ENCODE results near the gene ANGPTL5. TPM values are rescaled to one million over a fixed set of nuclear protein-coding genes. Genes with fewer than 3 reads are reported as not detected.
"Not testable (repeated sequence)": the region's sequence is repeated elsewhere in the genome, so short reads cannot be mapped to it uniquely, and the experiment has no call there.

Gene ANGPTL5
- polyA plus RNA-seq (2013, experiment 1 of 4): not detected
- polyA plus RNA-seq (2013, experiment 2 of 4): not detected
- polyA plus RNA-seq (2013, experiment 3 of 4): not detected
- not detected for polyA plus RNA-seq (2013, experiment 4 of 4)

GRCh38 chr11:101916422-101916821 lies at the start of gene ANGPTL5:
Gene ANGPTL5, minus strand, starts transcription at chr11:101916522. Its CDS starts 8,613 bp downstream, at chr11:101907909.
- Histone ChIP-seq H3K4me1 (ENCODE audit: control insufficient read depth, insufficient read depth, low read length) (no peaks in the 10 kb centered on the region), H3K27ac (ENCODE audit: insufficient read depth, low read depth, low read length, poor library complexity, severe bottlenecking) (peak within 1 kb of the TSS; percentile 79), H3K36me3 (ENCODE audit: control insufficient read depth, insufficient read depth, low read length) (no peaks in the 10 kb centered on the region), H3K4me3 (ENCODE audit: insufficient read depth, low read depth, low read length) (peak within 1 kb of the TSS; percentile 59), H3K27me3 (ENCODE audit: control insufficient read depth, insufficient read depth, low read length, poor library complexity, severe bottlenecking) (no peaks in the 10 kb centered on the region), H3K9me3 (ENCODE audit: control insufficient read depth, low read length) (no peaks in the 10 kb centered on the region)
- 93 to 98% methylated on average over 1 to 2 of the region's 2 CpGs for WGBS, 2 experiments

- H3K27me3 ChIP-seq (ENCODE audit: control insufficient read depth, insufficient read depth, low read length, poor library complexity, severe bottlenecking); H3K27ac ChIP-seq (ENCODE audit: insufficient read depth, low read depth, low read length, poor library complexity, severe bottlenecking); H3K4me3 ChIP-seq (ENCODE audit: insufficient read depth, low read depth, low read length); H3K4me1 ChIP-seq (ENCODE audit: control insufficient read depth, insufficient read depth, low read length); H3K9me3 ChIP-seq (ENCODE audit: control insufficient read depth, low read length); H3K36me3 ChIP-seq (ENCODE audit: control insufficient read depth, insufficient read depth, low read length): not testable (repeated sequence)
- 87 to 95% methylated on average over 10 of the region's 10 CpGs for WGBS, 2 experiments
These were observed 47.9 kb upstream of the ANGPTL5 start for GRCh38 chr11:101964200-101964599.

DNA sequence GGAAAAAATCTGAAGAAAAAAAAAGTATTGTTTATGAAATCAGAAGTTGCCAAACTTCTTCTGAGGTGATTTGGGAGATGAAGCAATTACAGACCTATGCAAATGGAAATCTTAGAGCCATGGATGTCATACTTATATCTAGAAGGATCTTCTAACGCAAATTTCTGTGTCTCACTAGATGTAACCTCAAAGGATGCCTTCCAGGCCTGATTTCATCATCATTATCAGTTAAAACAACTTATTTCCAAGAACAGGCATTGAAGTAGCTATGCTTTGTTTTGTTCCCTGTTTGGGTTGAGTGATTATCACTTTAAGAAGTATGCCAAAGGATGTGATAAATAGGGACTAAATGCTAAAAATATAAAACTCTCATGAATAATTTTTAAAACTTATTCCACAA lies 43.9 kb upstream of the ANGPTL5 start:
- Histone ChIP-seq H3K4me1 (ENCODE audit: control insufficient read depth, insufficient read depth, low read length) (no peaks in the 10 kb centered on the region), H3K27ac (ENCODE audit: insufficient read depth, low read depth, low read length, poor library complexity, severe bottlenecking) (no peak overlapping the region), H3K9me3 (ENCODE audit: control insufficient read depth, low read length) (no peaks in the 10 kb centered on the region), H3K36me3 (ENCODE audit: control insufficient read depth, insufficient read depth, low read length) (no peaks in the 10 kb centered on the region), H3K4me3 (ENCODE audit: insufficient read depth, low read depth, low read length) (no peak overlapping the region), H3K27me3 (ENCODE audit: control insufficient read depth, insufficient read depth, low read length, poor library complexity, severe bottlenecking) (no peaks in the 10 kb centered on the region)
- WGBS, 2 experiments: 95 to 100% methylated on average over 1 of the region's 1 CpG

- Histone ChIP-seq H3K4me1 (ENCODE audit: control insufficient read depth, insufficient read depth, low read length) (no peaks in the 10 kb centered on the region), H3K9me3 (ENCODE audit: control insufficient read depth, low read length) (no peaks in the 10 kb centered on the region), H3K27ac (ENCODE audit: insufficient read depth, low read depth, low read length, poor library complexity, severe bottlenecking) (no peak overlapping the region), H3K27me3 (ENCODE audit: control insufficient read depth, insufficient read depth, low read length, poor library complexity, severe bottlenecking) (no peaks in the 10 kb centered on the region), H3K36me3 (ENCODE audit: control insufficient read depth, insufficient read depth, low read length) (no peaks in the 10 kb centered on the region), H3K4me3 (ENCODE audit: insufficient read depth, low read depth, low read length) (no peak overlapping the region)
- 89 to 93% methylated on average over 5 of the region's 5 CpGs for WGBS, 2 experiments
These were observed 39.4 kb upstream of the ANGPTL5 start for GRCh38 chr11:101955701-101956100.

DNA sequence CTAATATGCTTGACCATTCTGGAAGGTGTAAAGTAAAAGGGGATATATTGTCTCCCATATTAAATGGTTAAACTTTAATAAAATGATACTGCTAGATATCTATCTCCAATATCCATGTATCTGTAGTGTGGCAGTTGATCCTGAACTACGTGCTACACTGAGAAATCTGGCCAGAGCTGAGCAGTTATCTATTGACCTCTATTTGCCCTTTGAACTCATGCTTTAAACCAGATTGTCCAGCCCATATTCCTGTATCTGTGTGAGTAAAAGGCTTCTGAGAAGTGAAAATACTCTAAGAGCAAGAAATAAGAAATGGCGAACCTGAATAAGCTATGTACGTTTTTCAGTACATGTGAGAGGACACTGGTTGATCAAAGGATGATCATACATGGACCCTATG lies 39.0 kb upstream of the ANGPTL5 start:
- no peaks in the 10 kb centered on the region for H3K36me3 ChIP-seq (ENCODE audit: control insufficient read depth, insufficient read depth, low read length)
- no peak overlapping the region for H3K4me3 ChIP-seq (ENCODE audit: insufficient read depth, low read depth, low read length)
- WGBS, 2 experiments: 88 to 90% methylated on average over 3 of the region's 3 CpGs
- H3K4me1 ChIP-seq (ENCODE audit: control insufficient read depth, insufficient read depth, low read length): no peaks in the 10 kb centered on the region
- no peak overlapping the region for H3K27ac ChIP-seq (ENCODE audit: insufficient read depth, low read depth, low read length, poor library complexity, severe bottlenecking)
- no peaks in the 10 kb centered on the region for H3K27me3 ChIP-seq (ENCODE audit: control insufficient read depth, insufficient read depth, low read length, poor library complexity, severe bottlenecking)
- H3K9me3 ChIP-seq (ENCODE audit: control insufficient read depth, low read length): no peaks in the 10 kb centered on the region

DNA sequence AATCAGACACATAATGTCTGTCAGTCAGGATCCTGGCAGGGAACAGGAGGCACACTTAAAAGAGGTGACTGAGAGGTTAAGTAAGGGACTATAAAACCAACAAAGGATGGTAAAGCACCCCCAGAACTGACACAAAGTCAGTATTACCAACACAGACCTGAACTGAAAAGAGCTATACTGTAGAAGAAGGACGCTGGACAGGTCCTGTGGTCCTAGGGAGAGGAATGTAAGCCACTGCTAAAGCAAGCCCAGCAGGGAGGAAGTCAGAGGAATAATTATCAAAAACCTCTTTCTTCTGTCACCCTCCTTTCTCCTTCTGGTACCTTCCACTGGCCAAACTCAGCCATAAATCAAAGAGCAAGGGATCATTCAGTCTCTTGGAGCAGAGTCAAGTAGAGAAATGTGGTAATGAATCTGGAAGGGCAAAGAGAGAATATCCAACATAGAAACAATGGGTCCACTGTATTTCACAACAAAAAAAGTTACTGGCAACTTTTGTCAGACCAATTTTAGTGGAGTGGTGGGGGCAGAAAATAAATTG lies 33.4 kb upstream of the ANGPTL5 start:
- Histone ChIP-seq H3K36me3 (ENCODE audit: control insufficient read depth, insufficient read depth, low read length) (no peaks in the 10 kb centered on the region), H3K4me3 (ENCODE audit: insufficient read depth, low read depth, low read length) (no peak overlapping the region), H3K4me1 (ENCODE audit: control insufficient read depth, insufficient read depth, low read length) (peaks cover 4% of the 10 kb centered on the region), H3K9me3 (ENCODE audit: control insufficient read depth, low read length) (no peaks in the 10 kb centered on the region), H3K27me3 (ENCODE audit: control insufficient read depth, insufficient read depth, low read length, poor library complexity, severe bottlenecking) (no peaks in the 10 kb centered on the region), H3K27ac (ENCODE audit: insufficient read depth, low read depth, low read length, poor library complexity, severe bottlenecking) (no peak overlapping the region)
- 17 to 38% methylated on average over 1 of the region's 1 CpG for WGBS, 2 experiments

GRCh38 chr11:101945448-101945847 lies 29.1 kb upstream of the ANGPTL5 start:
- Histone ChIP-seq H3K4me3 (ENCODE audit: insufficient read depth, low read depth, low read length) (no peak overlapping the region), H3K27me3 (ENCODE audit: control insufficient read depth, insufficient read depth, low read length, poor library complexity, severe bottlenecking) (no peaks in the 10 kb centered on the region), H3K36me3 (ENCODE audit: control insufficient read depth, insufficient read depth, low read length) (no peaks in the 10 kb centered on the region), H3K27ac (ENCODE audit: insufficient read depth, low read depth, low read length, poor library complexity, severe bottlenecking) (no peak overlapping the region), H3K4me1 (ENCODE audit: control insufficient read depth, insufficient read depth, low read length) (peaks cover 4% of the 10 kb centered on the region), H3K9me3 (ENCODE audit: control insufficient read depth, low read length) (no peaks in the 10 kb centered on the region)
- 91 to 93% methylated on average over 3 to 4 of the region's 4 CpGs for WGBS, 2 experiments

GRCh38 chr11:101944923-101945322 lies 28.6 kb upstream of the ANGPTL5 start:
- no peaks in the 10 kb centered on the region for H3K9me3 ChIP-seq (ENCODE audit: control insufficient read depth, low read length)
- WGBS, 2 experiments: 98 to 100% methylated on average over 2 of the region's 2 CpGs
- H3K4me3 ChIP-seq (ENCODE audit: insufficient read depth, low read depth, low read length): no peak overlapping the region
- H3K27ac ChIP-seq (ENCODE audit: insufficient read depth, low read depth, low read length, poor library complexity, severe bottlenecking): no peak overlapping the region
- H3K4me1 ChIP-seq (ENCODE audit: control insufficient read depth, insufficient read depth, low read length): peaks cover 4% of the 10 kb centered on the region
- H3K36me3 ChIP-seq (ENCODE audit: control insufficient read depth, insufficient read depth, low read length): no peaks in the 10 kb centered on the region
- no peaks in the 10 kb centered on the region for H3K27me3 ChIP-seq (ENCODE audit: control insufficient read depth, insufficient read depth, low read length, poor library complexity, severe bottlenecking)

GRCh38 chr11:101940901-101941520 lies 24.7 kb upstream of the ANGPTL5 start:
- 77 to 98% methylated on average over 2 to 3 of the region's 3 CpGs for WGBS, 2 experiments

GRCh38 chr11:101931692-101932091 lies 15.4 kb upstream of the ANGPTL5 start:
- H3K36me3 ChIP-seq (ENCODE audit: control insufficient read depth, insufficient read depth, low read length): no peaks in the 10 kb centered on the region
- H3K27ac ChIP-seq (ENCODE audit: insufficient read depth, low read depth, low read length, poor library complexity, severe bottlenecking): no peak overlapping the region
- H3K9me3 ChIP-seq (ENCODE audit: control insufficient read depth, low read length): no peaks in the 10 kb centered on the region
- no peak overlapping the region for H3K4me3 ChIP-seq (ENCODE audit: insufficient read depth, low read depth, low read length)
- H3K27me3 ChIP-seq (ENCODE audit: control insufficient read depth, insufficient read depth, low read length, poor library complexity, severe bottlenecking): no peaks in the 10 kb centered on the region
- no peaks in the 10 kb centered on the region for H3K4me1 ChIP-seq (ENCODE audit: control insufficient read depth, insufficient read depth, low read length)
- 82 to 89% methylated on average over 6 of the region's 6 CpGs for WGBS, 2 experiments

More at GRCh38 chr11:101940901-101941520, 24.7 kb upstream of the ANGPTL5 start:
- H3K27ac ChIP-seq (ENCODE audit: insufficient read depth, low read depth, low read length, poor library complexity, severe bottlenecking): no peak overlapping the region
- no peak overlapping the region for H3K4me3 ChIP-seq (ENCODE audit: insufficient read depth, low read depth, low read length)
- H3K9me3 ChIP-seq (ENCODE audit: control insufficient read depth, low read length): no peaks in the 10 kb centered on the region
- no peaks in the 10 kb centered on the region for H3K36me3 ChIP-seq (ENCODE audit: control insufficient read depth, insufficient read depth, low read length)
- no peaks in the 10 kb centered on the region for H3K4me1 ChIP-seq (ENCODE audit: control insufficient read depth, insufficient read depth, low read length)
- no peaks in the 10 kb centered on the region for H3K27me3 ChIP-seq (ENCODE audit: control insufficient read depth, insufficient read depth, low read length, poor library complexity, severe bottlenecking)

All from ectodermal cell (in vitro differentiated cells).